ENCODE measurements around the gene ANO9. TPM values are rescaled to one million over a fixed set of nuclear protein-coding genes. Genes with fewer than 3 reads are reported as not detected.

The ANO9 gene
- total RNA-seq, 3 donors from 2014 or later, result 0.32 to 14.2 (median 9.8) TPM

DNA sequence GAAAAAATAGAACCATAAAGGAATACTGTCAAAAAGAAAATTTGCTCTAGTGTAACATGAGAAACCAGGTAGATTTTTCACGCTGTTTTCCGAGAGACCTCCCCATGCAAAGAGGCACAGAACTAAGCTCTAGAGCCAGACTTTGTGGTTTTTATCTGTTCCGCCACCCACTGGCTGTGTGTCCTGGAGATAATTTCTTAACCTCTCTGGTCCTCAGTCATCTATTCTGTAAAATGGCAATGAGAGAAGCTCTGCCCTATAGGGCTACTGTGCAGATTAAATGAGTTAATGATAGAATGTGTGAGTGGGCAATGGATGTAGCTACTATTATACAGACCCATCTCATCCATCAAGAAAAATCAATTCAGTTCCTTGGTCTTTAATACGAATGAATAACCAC lies 17.6 kb downstream of the ANO9 start:
- TF ChIP-seq POLR2AphosphoS5 (IDR thresholded peaks at IDR 0.05) (no peak), CTCF (IDR thresholded peaks at IDR 0.05) (no peak), POLR2A (IDR thresholded peaks at IDR 0.05) (no peak)
- DNase-seq (ENCODE audit: low spot score in 2 of 2), result no peak
- H3K27ac ChIP-seq, result no peak overlapping the region
- H3K4me1 ChIP-seq, result no peaks in the 10 kb centered on the region
- peaks cover 0 to 2% of the 10 kb centered on the region in 2 donors for H3K27me3 ChIP-seq
- intact Hi-C loops (cut with DNase I; ENCODE audit: low total_unique reads), result loop anchor here (5.0 kb wide), 1 partner anchor 1728 kb away; no protein-coding TSS in a partner anchor
- no peak overlapping the region for H3K4me3 ChIP-seq
- no peaks in the 10 kb centered on the region for H3K36me3 ChIP-seq
- H3K9me3 ChIP-seq, result no peaks in the 10 kb centered on the region

DNA sequence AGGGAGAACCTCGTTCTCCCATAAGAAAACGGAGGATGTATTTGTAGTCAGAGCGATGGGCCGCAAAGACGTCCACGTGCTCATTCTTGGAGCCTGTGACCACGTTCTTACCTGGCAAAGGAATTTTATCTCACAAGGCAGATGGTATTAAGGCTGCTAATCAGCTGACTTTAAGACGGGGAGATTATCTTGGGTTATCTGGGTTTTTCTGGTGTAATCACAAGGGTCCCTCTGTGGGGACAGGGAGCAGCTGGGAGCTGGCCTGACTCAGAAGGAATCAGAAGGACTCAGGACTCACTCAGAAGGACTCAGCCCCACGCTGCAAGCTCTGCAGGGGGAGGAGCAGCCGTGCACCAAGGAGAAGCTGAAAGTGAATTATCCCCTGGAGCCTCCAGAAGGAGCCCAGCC lies 19.6 kb downstream of the ANO9 start:
- Histone ChIP-seq H3K4me3 (no peak overlapping the region), H3K27me3 (peaks cover 0 to 3% of the 10 kb centered on the region in 2 donors), H3K4me1 (no peaks in the 10 kb centered on the region), H3K36me3 (no peaks in the 10 kb centered on the region), H3K27ac (no peak overlapping the region), H3K9me3 (no peaks in the 10 kb centered on the region)
- intact Hi-C loops (cut with DNase I; ENCODE audit: low total_unique reads), result loop anchor here (5.0 kb wide), 1 partner anchor 1730 kb away; no protein-coding TSS in a partner anchor
- no peak for DNase-seq (ENCODE audit: low spot score in 2 of 2)
- no peak for TF ChIP-seq POLR2AphosphoS5 (IDR thresholded peaks at IDR 0.05)
- no peak for TF ChIP-seq POLR2A (IDR thresholded peaks at IDR 0.05)
- no peak for TF ChIP-seq CTCF (IDR thresholded peaks at IDR 0.05)

- Histone ChIP-seq H3K4me3 (no peak overlapping the region), H3K4me1 (peaks cover 0 to 5% of the 10 kb centered on the region in 2 donors), H3K36me3 (no peaks in the 10 kb centered on the region), H3K27me3 (peaks cover 0 to 3% of the 10 kb centered on the region in 2 donors), H3K9me3 (no peaks in the 10 kb centered on the region), H3K27ac (no peak overlapping the region)
- DNase-seq (ENCODE audit: low spot score in 2 of 2), result no peak
- intact Hi-C loops (cut with DNase I; ENCODE audit: low total_unique reads), result loop anchor here (5.0 kb wide), 1 partner anchor 1731 kb away; no protein-coding TSS in a partner anchor
- no peak for TF ChIP-seq CTCF (IDR thresholded peaks at IDR 0.05)
- TF ChIP-seq POLR2A (IDR thresholded peaks at IDR 0.05), result no peak
- TF ChIP-seq POLR2AphosphoS5 (IDR thresholded peaks at IDR 0.05), result no peak
These were observed 20.9 kb downstream of the ANO9 start for GRCh38 chr11:420911-421321.

DNA sequence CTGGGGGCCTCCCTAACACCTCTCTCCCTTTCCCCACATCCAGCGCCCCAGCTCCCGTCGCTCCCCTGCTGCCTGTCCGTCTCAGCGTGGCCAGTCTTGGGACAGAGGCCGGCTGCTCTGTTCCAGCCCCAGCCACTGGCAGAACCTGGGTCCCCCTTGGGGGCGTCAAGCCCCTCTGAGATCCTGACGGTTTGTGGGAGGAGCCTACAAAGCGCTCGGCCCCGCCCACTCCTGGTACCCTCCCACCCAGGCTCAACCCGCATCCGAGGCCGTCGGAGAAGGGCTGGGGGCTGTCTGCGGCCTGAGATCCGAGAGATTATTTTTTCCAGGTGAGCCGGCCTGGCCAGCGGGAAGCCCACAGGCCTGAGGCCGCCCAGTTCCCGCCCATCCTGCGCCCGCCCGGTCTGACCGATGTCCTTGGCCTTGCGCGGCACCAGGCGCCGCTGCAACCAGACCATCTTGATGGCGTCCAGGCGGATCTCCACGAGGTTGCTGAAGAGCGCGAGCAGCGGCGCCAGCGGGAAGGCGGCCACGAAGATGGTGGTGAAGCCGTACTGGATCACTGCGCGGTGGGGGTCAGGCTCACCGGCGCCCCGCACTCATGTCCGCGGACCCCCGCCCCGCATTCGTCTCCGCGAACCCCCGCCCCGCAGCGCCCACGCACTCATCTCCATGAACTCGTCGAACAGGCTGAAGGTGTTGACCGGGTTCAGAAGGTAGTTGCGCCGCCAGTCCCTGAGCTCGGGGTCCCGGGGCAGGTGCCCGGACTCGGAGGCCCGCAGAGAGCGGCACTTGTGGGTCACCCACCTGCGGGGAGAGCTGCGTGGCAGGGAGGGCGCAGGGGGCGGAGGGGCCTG lies 21.5 kb downstream of the ANO9 start:
- H3K27me3 ChIP-seq, result peaks cover 0 to 3% of the 10 kb centered on the region in 2 donors
- H3K4me3 ChIP-seq, result no peak overlapping the region
- no peak overlapping the region for H3K27ac ChIP-seq
- no peaks in the 10 kb centered on the region for H3K36me3 ChIP-seq
- no peaks in the 10 kb centered on the region for H3K9me3 ChIP-seq
- intact Hi-C loops (cut with DNase I; ENCODE audit: low total_unique reads), result loop anchor here (5.0 kb wide), 1 partner anchor 1732 kb away; no protein-coding TSS in a partner anchor
- TF ChIP-seq POLR2A (IDR thresholded peaks at IDR 0.05) (no peak), POLR2AphosphoS5 (IDR thresholded peaks at IDR 0.05) (no peak)
- no peak for DNase-seq (ENCODE audit: low spot score in 2 of 2)
- H3K4me1 ChIP-seq, result peaks cover 0 to 8% of the 10 kb centered on the region in 2 donors

- DNase-seq (ENCODE audit: low spot score in 2 of 2), result no peak
These were observed 22.4 kb downstream of the ANO9 start for GRCh38 chr11:419248-420005.

More at GRCh38 chr11:419248-420005, 22.4 kb downstream of the ANO9 start:
- intact Hi-C loops (cut with DNase I; ENCODE audit: low total_unique reads), result loop anchor here (5.0 kb wide), 2 partner anchors 1283 to 1733 kb away; no protein-coding TSS in a partner anchor
- no peak for TF ChIP-seq POLR2AphosphoS5 (IDR thresholded peaks at IDR 0.05)
- TF ChIP-seq CTCF (IDR thresholded peaks at IDR 0.05), result no peak
- TF ChIP-seq POLR2A (IDR thresholded peaks at IDR 0.05), result no peak
- Histone ChIP-seq H3K4me3 (no peak overlapping the region), H3K9me3 (no peaks in the 10 kb centered on the region), H3K27ac (no peak overlapping the region), H3K4me1 (peaks cover 0 to 8% of the 10 kb centered on the region in 2 donors), H3K27me3 (peaks cover 0 to 3% of the 10 kb centered on the region in 2 donors), H3K36me3 (no peaks in the 10 kb centered on the region)

Measured in breast epithelium (tissue), 4 donors.